OCI-LY1 (cell line): ENCODE data around the gene LRMDA.
"Not testable (repeated sequence)": the region's sequence is repeated elsewhere in the genome, so short reads cannot be mapped to it uniquely, and the experiment has no call there.

Experiments used
- H2AFZ ChIP-seq: fragments of 200-600 bp; sonication (generic), shearing (Covaris generic); 2 replicates; pipeline ENCODE4 v1.6.0; 2014; ENCODE audit warnings: antibody characterized with exemption, mild to moderate bottlenecking, low read length
- H3F3A ChIP-seq: fragments of 200-600 bp; sonication (generic), shearing (Covaris generic); 2 replicates; pipeline ENCODE4 v1.6.0; 2014; ENCODE audit warnings: mild to moderate bottlenecking, antibody characterized with exemption, low read length, moderate library complexity; ENCODE audit not compliant: insufficient read depth
- H3K27ac ChIP-seq: fragments of 200-600 bp; sonication (generic); 2 replicates; pipeline ENCODE4 v1.5.1; 2014; ENCODE audit warnings: low read length, mixed run types, mild to moderate bottlenecking, low read depth; ENCODE audit not compliant: poor library complexity, severe bottlenecking
- H3K27me3 ChIP-seq: fragments of 200-600 bp; sonication (generic); 2 replicates; pipeline ENCODE4 v1.6.0; 2014; ENCODE audit warnings: antibody characterized with exemption, mild to moderate bottlenecking, low read length, moderate library complexity; ENCODE audit not compliant: insufficient read depth
- H3K36me3 ChIP-seq: fragments of 200-600 bp; sonication (generic); 2 replicates; pipeline ENCODE4 v1.6.1; 2014; ENCODE audit warnings: mild to moderate bottlenecking, antibody characterized with exemption, low read length, moderate library complexity, mixed read lengths; ENCODE audit not compliant: insufficient read depth
- H3K4me1 ChIP-seq: fragments of 200-600 bp; sonication (generic); 2 replicates; pipeline ENCODE4 v1.5.1; 2014; ENCODE audit warnings: mild to moderate bottlenecking, low read length, moderate library complexity; ENCODE audit not compliant: insufficient read depth, severe bottlenecking
- H3K4me2 ChIP-seq: fragments of 200-600 bp; sonication (generic), shearing (Covaris generic); 2 replicates; pipeline ENCODE4 v1.6.1; 2014; ENCODE audit warnings: low read length
- H3K4me3 ChIP-seq: fragments of 200-600 bp; sonication (generic); 2 replicates; pipeline ENCODE4 v1.5.1; 2014; ENCODE audit warnings: low read length, low read depth, mild to moderate bottlenecking, mixed read lengths; ENCODE audit not compliant: poor library complexity, severe bottlenecking
- H3K79me2 ChIP-seq: fragments of 200-600 bp; shearing (Covaris generic); 2 replicates; pipeline ENCODE4 v1.6.1; 2016; ENCODE audit warnings: mixed run types, low read length, mixed read lengths; ENCODE audit not compliant: insufficient read depth
- H3K9ac ChIP-seq: fragments of 200-600 bp; sonication (generic), shearing (Covaris generic); 2 replicates; pipeline ENCODE4 v1.6.1; 2014; ENCODE audit warnings: mild to moderate bottlenecking, low read length, mixed read lengths
- H3K9me2 ChIP-seq: fragments of 200-600 bp; sonication (generic), shearing (Covaris generic); 2 replicates; pipeline ENCODE4 v1.6.1; 2014; ENCODE audit warnings: low read depth, mild to moderate bottlenecking, low read length, mixed read lengths
- H3K9me3 ChIP-seq: fragments of 200-600 bp; shearing (Covaris generic); 2 replicates; pipeline ENCODE4 v1.6.1; 2014; ENCODE audit warnings: low read length, mixed read lengths
- H4K20me1 ChIP-seq: fragments of 200-600 bp; sonication (generic), shearing (Covaris generic); 2 replicates; pipeline ENCODE4 v1.6.0; 2016; ENCODE audit warnings: mild to moderate bottlenecking, low read length; ENCODE audit not compliant: insufficient read depth
- CTCF ChIP-seq: fragments of 200-600 bp; sonication (generic), shearing (Covaris generic); IDR thresholded peaks from 2 replicates; pipeline ENCODE4 v1.5.1; 2017; ENCODE audit warnings: mild to moderate bottlenecking, antibody characterized with exemption, low read length, moderate library complexity, mixed read lengths
- EZH2 ChIP-seq: fragments of 200-600 bp; sonication (generic), shearing (Covaris generic); IDR thresholded peaks from 2 replicates; pipeline ENCODE4 v1.8.0; 2017; ENCODE audit warnings: borderline replicate concordance, mixed run types, mild to moderate bottlenecking, antibody characterized with exemption, low read length, moderate library complexity, mixed read lengths

Gene LRMDA

GRCh38 chr10:76052682-76053503, 621.5 kb downstream of the LRMDA start:
- Histone ChIP-seq H3K79me2 (no peaks in the 10 kb centered on the region), H3K4me1 (no peaks in the 10 kb centered on the region), H3K27ac (no peak overlapping the region), H3K9ac (no peak overlapping the region), H2AFZ (no peak overlapping the region), H3K4me3 (no peak overlapping the region), H4K20me1 (no peaks in the 10 kb centered on the region), H3K27me3 (no peaks in the 10 kb centered on the region), H3K9me3 (no peaks in the 10 kb centered on the region), H3K4me2 (no peak overlapping the region), H3K9me2 (no peaks in the 10 kb centered on the region), H3K36me3 (no peaks in the 10 kb centered on the region), H3F3A (no peaks in the 10 kb centered on the region)
- TF ChIP-seq EZH2 (no peak), CTCF (no peak)

- H3K9me3 ChIP-seq = no peaks in the 10 kb centered on the region
- no peaks in the 10 kb centered on the region for H3K79me2 ChIP-seq
- H3K27me3 ChIP-seq = no peaks in the 10 kb centered on the region
- H4K20me1 ChIP-seq = no peaks in the 10 kb centered on the region
- H3K4me3 ChIP-seq = no peak overlapping the region
- TF ChIP-seq EZH2 (no peak), CTCF (no peak)
- H3F3A ChIP-seq = no peaks in the 10 kb centered on the region
- H3K4me1 ChIP-seq = no peaks in the 10 kb centered on the region
- no peak overlapping the region for H3K4me2 ChIP-seq
- no peaks in the 10 kb centered on the region for H3K9me2 ChIP-seq
- no peak overlapping the region for H3K27ac ChIP-seq
- H3K36me3 ChIP-seq = no peaks in the 10 kb centered on the region
- no peak overlapping the region for H3K9ac ChIP-seq
- no peak overlapping the region for H2AFZ ChIP-seq
Measured at GRCh38 chr10:76055466-76055865, 624.0 kb downstream of the LRMDA start.

GRCh38 chr10:76055963-76056362, 624.5 kb downstream of the LRMDA start:
- Histone ChIP-seq H3F3A (no peaks in the 10 kb centered on the region), H3K9me3 (no peaks in the 10 kb centered on the region), H2AFZ (no peak overlapping the region), H3K4me2 (no peak overlapping the region), H3K4me1 (no peaks in the 10 kb centered on the region), H3K27me3 (no peaks in the 10 kb centered on the region), H4K20me1 (no peaks in the 10 kb centered on the region), H3K9ac (no peak overlapping the region), H3K36me3 (no peaks in the 10 kb centered on the region), H3K4me3 (no peak overlapping the region), H3K27ac (no peak overlapping the region), H3K9me2 (no peaks in the 10 kb centered on the region), H3K79me2 (no peaks in the 10 kb centered on the region)
- TF ChIP-seq CTCF (no peak), EZH2 (no peak)

- H3K9me2 ChIP-seq, H3K4me3 ChIP-seq, H4K20me1 ChIP-seq, H3K9ac ChIP-seq, H3K4me1 ChIP-seq, H3K9me3 ChIP-seq, H2AFZ ChIP-seq, H3K27me3 ChIP-seq, H3F3A ChIP-seq, H3K36me3 ChIP-seq, H3K4me2 ChIP-seq, H3K79me2 ChIP-seq, H3K27ac ChIP-seq: not testable (repeated sequence)
Measured at GRCh38 chr10:76060993-76061392, 629.6 kb downstream of the LRMDA start.
